GM12872 (cell line): ENCODE results near the gene ODAD3.

Experiments used
- TF ChIP-seq, protein P1 (sequence below): IDR thresholded peaks from 3 replicates; pipeline ENCODE4 v1.5.1; 2011; ENCODE audit warnings: low read depth, mild to moderate bottlenecking, low read length, moderate library complexity; ENCODE audit not compliant: insufficient read depth

The ODAD3 gene

DNA sequence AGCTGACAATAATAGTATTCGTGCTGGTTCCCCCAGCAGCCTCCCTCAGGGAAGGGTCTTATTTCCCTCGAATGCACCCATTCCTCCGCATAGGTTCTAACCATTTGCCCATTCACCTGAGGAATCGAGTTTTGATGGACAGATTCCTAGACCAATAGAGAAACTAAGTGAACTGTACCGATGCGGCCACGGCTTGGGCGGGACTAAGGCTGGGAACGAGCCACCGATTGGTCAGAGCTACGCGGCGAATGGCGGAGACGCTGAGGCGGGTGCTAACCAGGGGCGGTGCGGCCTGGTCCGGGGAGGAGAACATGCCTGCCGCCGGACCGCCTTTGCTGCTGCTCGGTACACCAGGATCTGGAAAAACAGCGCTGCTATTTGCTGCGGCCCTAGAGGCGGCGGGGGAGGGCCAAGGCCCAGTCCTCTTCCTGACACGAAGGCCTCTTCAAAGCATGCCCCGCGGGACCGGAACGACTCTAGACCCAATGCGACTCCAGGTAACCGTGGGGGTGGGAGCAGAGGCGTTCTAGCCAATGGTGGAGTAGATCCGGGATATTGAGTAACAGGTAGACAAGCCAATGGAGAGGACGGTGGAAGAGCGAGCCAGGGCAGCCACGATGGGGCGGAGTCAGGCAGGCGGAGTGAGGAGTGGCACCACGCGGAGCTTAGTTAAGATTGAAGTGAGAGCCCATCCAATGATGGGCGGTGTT, 60.3 kb downstream of the ODAD3 start, which contains the start of gene SWSAP1:
SWSAP1 (plus strand) TSS at position 234 of the 710 bp plus-strand sequence; CDS start at position 249, 15 bp downstream.
- TF ChIP-seq, protein P1, sequence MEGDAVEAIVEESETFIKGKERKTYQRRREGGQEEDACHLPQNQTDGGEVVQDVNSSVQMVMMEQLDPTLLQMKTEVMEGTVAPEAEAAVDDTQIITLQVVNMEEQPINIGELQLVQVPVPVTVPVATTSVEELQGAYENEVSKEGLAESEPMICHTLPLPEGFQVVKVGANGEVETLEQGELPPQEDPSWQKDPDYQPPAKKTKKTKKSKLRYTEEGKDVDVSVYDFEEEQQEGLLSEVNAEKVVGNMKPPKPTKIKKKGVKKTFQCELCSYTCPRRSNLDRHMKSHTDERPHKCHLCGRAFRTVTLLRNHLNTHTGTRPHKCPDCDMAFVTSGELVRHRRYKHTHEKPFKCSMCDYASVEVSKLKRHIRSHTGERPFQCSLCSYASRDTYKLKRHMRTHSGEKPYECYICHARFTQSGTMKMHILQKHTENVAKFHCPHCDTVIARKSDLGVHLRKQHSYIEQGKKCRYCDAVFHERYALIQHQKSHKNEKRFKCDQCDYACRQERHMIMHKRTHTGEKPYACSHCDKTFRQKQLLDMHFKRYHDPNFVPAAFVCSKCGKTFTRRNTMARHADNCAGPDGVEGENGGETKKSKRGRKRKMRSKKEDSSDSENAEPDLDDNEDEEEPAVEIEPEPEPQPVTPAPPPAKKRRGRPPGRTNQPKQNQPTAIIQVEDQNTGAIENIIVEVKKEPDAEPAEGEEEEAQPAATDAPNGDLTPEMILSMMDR, result no peak

DNA sequence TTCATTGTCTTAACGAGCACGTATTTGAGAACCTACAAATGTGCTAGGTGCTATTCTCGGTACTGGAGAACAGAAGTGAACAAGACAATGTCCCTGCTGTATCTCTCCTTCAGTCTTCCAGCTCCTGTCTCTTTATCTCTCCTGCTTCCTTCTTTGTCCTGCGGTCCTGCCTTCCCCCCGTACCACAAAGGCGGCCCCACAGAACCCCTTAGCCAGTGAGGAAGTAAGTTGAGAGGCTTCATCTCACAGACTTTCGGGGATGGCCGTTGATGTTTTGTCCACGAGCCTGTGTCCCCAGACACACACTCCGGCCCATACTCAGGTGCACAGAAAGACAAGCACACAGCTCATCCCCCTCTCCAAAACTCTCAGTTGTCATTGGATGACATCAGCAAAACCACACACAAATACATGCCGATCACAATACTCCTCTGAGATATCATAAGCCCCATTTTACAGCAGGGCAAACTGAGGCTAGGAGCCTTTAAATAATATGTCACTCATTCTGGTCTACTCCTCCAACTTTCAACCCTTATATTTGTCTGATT, 61.0 kb downstream of the ODAD3 start:
- TF ChIP-seq, protein P1, result no peak

DNA sequence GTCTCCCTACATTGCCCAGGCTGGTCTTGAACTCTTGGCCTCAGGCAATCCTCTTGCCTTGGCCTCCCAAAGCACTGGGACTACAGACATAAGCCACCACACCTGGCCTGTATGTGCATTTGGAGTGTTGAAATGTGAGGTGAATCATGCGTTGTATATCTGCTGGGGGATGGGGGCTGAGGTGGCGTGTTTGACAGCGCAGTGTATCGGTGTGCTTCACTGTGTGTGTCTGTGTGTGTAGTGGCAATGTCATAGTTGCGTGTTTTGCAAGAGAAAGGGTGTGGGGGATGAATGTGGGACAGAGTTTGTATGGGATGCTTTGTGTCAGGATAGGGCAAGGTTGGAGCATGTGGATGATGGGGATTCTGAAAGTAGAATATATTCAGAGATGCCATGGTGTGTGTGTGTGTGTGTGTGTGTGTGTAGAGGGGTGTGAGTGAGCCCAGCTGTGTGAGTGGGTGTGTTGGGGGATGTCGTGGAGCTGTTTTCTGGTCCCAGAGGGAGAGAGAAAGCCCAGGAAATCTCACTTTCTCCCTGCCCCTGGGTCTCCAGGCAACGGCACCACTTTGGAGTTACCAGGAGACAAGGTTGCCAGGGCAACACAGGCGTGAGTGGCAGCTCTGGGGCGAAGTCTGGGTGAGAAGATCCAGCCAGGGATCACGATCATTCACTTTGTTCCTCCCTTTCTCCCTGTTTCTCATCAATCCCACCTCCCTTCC, 61.6 kb downstream of the ODAD3 start:
- TF ChIP-seq, protein P1, result no peak

DNA sequence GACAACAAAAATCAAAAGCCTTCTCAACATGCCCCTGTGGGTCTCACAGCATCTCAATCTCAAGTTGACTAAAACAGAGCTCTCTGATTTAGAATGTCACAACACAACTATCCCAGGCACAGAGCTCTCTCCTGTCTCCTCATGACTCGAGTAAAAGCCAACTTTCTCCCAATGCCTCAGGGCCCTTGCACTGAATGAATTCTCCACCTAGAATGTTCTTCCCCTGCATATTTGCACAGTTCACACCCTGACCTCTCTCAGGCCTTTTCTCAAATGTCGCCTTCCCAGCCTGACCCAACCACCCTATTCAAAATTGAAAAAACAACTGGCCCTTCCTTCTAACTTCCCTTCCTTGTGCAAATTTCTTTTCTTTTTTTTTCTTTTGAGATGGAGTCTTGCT, 64.2 kb downstream of the ODAD3 start:
- TF ChIP-seq, protein P1, result no peak
